B cell (primary cell): Measurements from ENCODE around the gene POLR1E. TPM values are rescaled to one million over a fixed set of nuclear protein-coding genes. Genes with fewer than 3 reads are reported as not detected.

Source experiments
- ATAC-seq: fragments of 200-7000 bp; cut with Tn5 transposase; one replicate; pipeline ENCODE4 v1.10.0; 2021; ENCODE audit warnings: low read depth, mild to moderate bottlenecking, moderate number of reproducible peaks, moderate library complexity
- CTCF ChIA-PET: fragments of 350-600 bp; sonication (Branson Sonifier 250); formaldehyde crosslinking; loops from one replicate; lab custom pipeline; 2021; ENCODE audit warnings: antibody characterized with exemption, inconsistent platforms; lab: Charles Lee
- POLR2A ChIA-PET: fragments of 350-600 bp; sonication (Branson Sonifier 250); formaldehyde crosslinking; loops from one replicate; lab custom pipeline; 2021; ENCODE audit warnings: antibody characterized with exemption; lab: Charles Lee
- DNase-seq: peaks from one replicate; pipeline ENCODE4 v3.0.0; 2013
- H2AFZ ChIP-seq: 2 replicates; pipeline ENCODE4 v1.6.1; 2012; ENCODE audit warnings: mild to moderate bottlenecking, low read depth, low read length; ENCODE audit not compliant: insufficient read depth, poor library complexity, severe bottlenecking
- H3K27ac ChIP-seq, 2 donors: 1 replicate in 1 of 2; 2 replicates in 1 of 2; pipeline ENCODE4 v1.5.1; 2012 to 2013; ENCODE audit warnings: low read length in 2 of 2, mild to moderate bottlenecking in 2 of 2, moderate library complexity in 1 of 2
- H3K27me3 ChIP-seq, 4 experiments: fragments of 200-600 bp in 1 of 4; sonication (generic) in 1 of 4; replicated peaks in 1 of 4; 1 replicate in 2 of 4; 2 replicates in 2 of 4; pipeline versions ENCODE4 v1.6.1 to v1.7.0; 2013 to 2016; ENCODE audit warnings: low read length in 3 of 4, mild to moderate bottlenecking in 2 of 4, mixed read lengths in 1 of 4, moderate library complexity in 1 of 4; ENCODE audit not compliant: insufficient read depth in 4 of 4, control insufficient read depth in 3 of 4; ENCODE audit errors: control extremely low read depth in 1 of 4
- H3K36me3 ChIP-seq, 2 experiments: replicated peaks in 1 of 2; 1 replicate in 1 of 2; 2 replicates in 1 of 2; pipeline versions ENCODE4 v1.6.1 to v1.7.1; 2013; ENCODE audit warnings: low read length in 1 of 2; ENCODE audit not compliant: insufficient read depth in 2 of 2, control insufficient read depth in 1 of 2; ENCODE audit errors: control extremely low read depth in 1 of 2, extremely low read depth in 1 of 2
- H3K4me1 ChIP-seq, 2 donors: fragments of 200-600 bp in 1 of 2; sonication (generic) in 1 of 2; 1 replicate in 1 of 2; 2 replicates in 1 of 2; pipeline versions ENCODE4 v1.5.1 to v1.6.1; 2013 to 2017; ENCODE audit warnings: low read length in 2 of 2; ENCODE audit not compliant: control insufficient read depth in 2 of 2, insufficient read depth in 2 of 2
- H3K4me2 ChIP-seq: replicated peaks from 2 replicates; pipeline ENCODE3; 2012; ENCODE audit warnings: mild to moderate bottlenecking, low read depth, low read length; ENCODE audit not compliant: poor library complexity, severe bottlenecking
- H3K4me3 ChIP-seq, 5 experiments: fragments of 200-600 bp in 1 of 5; sonication (generic) in 1 of 5; 1 replicate in 3 of 5; 2 replicates in 2 of 5; pipeline versions ENCODE4 v1.5.1 to v1.7.0; 2011 to 2016; ENCODE audit warnings: low read length in 4 of 5, mild to moderate bottlenecking in 4 of 5, low read depth in 2 of 5, control low read depth in 1 of 5, moderate library complexity in 1 of 5; ENCODE audit not compliant: insufficient read depth in 1 of 5; ENCODE audit errors: control extremely low read depth in 1 of 5, extremely low read depth in 1 of 5
- H3K79me2 ChIP-seq: fragments of 200-600 bp; sonication (generic); one replicate; pipeline ENCODE4 v1.6.0; 2016; ENCODE audit warnings: low read length; ENCODE audit not compliant: control insufficient read depth, insufficient read depth
- H3K9ac ChIP-seq: fragments of 200-600 bp; sonication (generic); 2 replicates; pipeline ENCODE4 v1.6.1; 2017; ENCODE audit warnings: mild to moderate bottlenecking, low read length, moderate library complexity
- H3K9me3 ChIP-seq, 3 donors: one replicate each; pipeline versions ENCODE4 v1.6.1 to v1.7.1; 2013; ENCODE audit warnings: low read length in 2 of 3; ENCODE audit not compliant: control insufficient read depth in 2 of 3, insufficient read depth in 1 of 3; ENCODE audit errors: control extremely low read depth in 1 of 3
- H4K20me1 ChIP-seq: 2 replicates; pipeline ENCODE4 v1.6.0; 2012; ENCODE audit warnings: mild to moderate bottlenecking, low read length; ENCODE audit not compliant: insufficient read depth, control insufficient read depth, poor library complexity, severe bottlenecking
- H3K27ac Mint-ChIP-seq: one replicate; pipeline ENCODE4 v1.8.0; 2021; ENCODE audit warnings: mixed read lengths
- H3K27me3 Mint-ChIP-seq: one replicate; pipeline ENCODE4 v1.8.0; 2021; ENCODE audit warnings: mixed read lengths
- H3K4me1 Mint-ChIP-seq: one replicate; pipeline ENCODE4 v1.8.0; 2021; ENCODE audit warnings: mixed read lengths
- H3K4me3 Mint-ChIP-seq: one replicate; pipeline ENCODE4 v1.8.0; 2021; ENCODE audit warnings: mixed read lengths
- H3K9me3 Mint-ChIP-seq: one replicate; pipeline ENCODE4 v1.8.0; 2022; ENCODE audit warnings: mixed read lengths; ENCODE audit not compliant: insufficient read depth
- EZH2 ChIP-seq: IDR thresholded peaks from 2 replicates; pipeline ENCODE4 v1.6.1; 2012; ENCODE audit warnings: borderline replicate concordance, low read depth, mild to moderate bottlenecking, moderate library complexity, low read length; ENCODE audit not compliant: insufficient read depth, poor library complexity, severe bottlenecking
- WGBS: methylation state at CpG from one replicate; pipeline ENCODE4 v1.1.5; 2013; ENCODE audit warnings: missing lambda C conversion rate; ENCODE audit not compliant: insufficient coverage; 5-methylcytosine and 5-hydroxymethylcytosine counted together
- intact Hi-C: fragments of 100-400 bp; cut with micrococcal nuclease; formaldehyde crosslinking; loops from one replicate; pipeline ENCODE4 v1.10.0; 2022
- polyA plus RNA-seq: library from polyadenylated mRNA; depleted of rRNA; stranded (reverse); fragments of >200 nt; gene quantifications from 2 replicates; pipeline ENCODE4 v1.2.3, GENCODE V29; 2012
- total RNA-seq, 2 donors: library from RNA; stranded (reverse); fragments of 120-200 nt in 1 of 2; gene quantifications; 1 replicate in 1 of 2; 2 replicates in 1 of 2; pipeline versions ENCODE4 v1.2.3 to v1.2.4, GENCODE V29; 2013 to 2022
- TF ChIP-seq, protein P1 (sequence below): fragments of 200-600 bp; IDR thresholded peaks from one replicate; pipeline ENCODE4 v1.8.0; 2022; ENCODE audit warnings: antibody characterized with exemption, mild to moderate bottlenecking

The POLR1E gene
- total and polyA plus RNA-seq, 2 donors (not counting 1 experiment from before 2014, with no cell fraction given), result 11.6 to 31.0 TPM

DNA sequence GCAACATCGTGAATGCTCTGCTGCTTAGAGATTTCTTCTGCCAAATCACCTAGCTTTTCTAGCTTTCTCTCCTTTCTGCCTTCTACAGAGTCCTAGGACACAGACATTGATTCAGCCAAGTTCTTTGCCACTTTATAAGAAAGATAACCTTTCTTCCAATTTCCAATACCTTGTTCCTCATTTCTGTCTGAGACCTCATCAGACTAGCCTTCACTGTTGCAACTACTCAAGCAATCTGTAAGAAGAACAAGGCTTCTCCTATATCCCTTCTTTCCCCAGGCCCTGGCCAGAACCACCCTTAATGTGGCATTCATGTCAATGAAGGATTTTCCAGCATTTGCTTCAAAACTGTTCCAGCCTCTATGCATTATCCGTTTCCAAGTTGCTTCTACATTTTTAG lies 66.1 kb downstream of the POLR1E start:
- 100% methylated on average over 1 of the region's 2 CpGs for WGBS
- H4K20me1 ChIP-seq, result no peaks in the 10 kb centered on the region
- no peak overlapping the region for H2AFZ ChIP-seq
- peaks cover 0 to 8% of the 10 kb centered on the region in 2 donors for H3K4me1 ChIP-seq
- H3K27me3 Mint-ChIP-seq, result no peaks in the 10 kb centered on the region
- H3K27me3 ChIP-seq, result no peaks in the 10 kb centered on the region
- H3K4me3 Mint-ChIP-seq, result no peak overlapping the region
- CTCF ChIA-PET, result interaction anchor here (0.7 kb wide), 1 partner anchor 27 kb away, joined by 6 read pairs; no protein-coding TSS in a partner anchor
- H3K79me2 ChIP-seq, result no peaks in the 10 kb centered on the region
- POLR2A ChIA-PET, result interaction anchor here (0.6 kb wide), 1 partner anchor 716 kb away, joined by 3 read pairs; no protein-coding TSS in a partner anchor
- H3K36me3 ChIP-seq, result no peaks in the 10 kb centered on the region
- no peak for ATAC-seq
- no peak overlapping the region for H3K27ac Mint-ChIP-seq
- H3K9me3 Mint-ChIP-seq, result no peaks in the 10 kb centered on the region
- H3K4me2 ChIP-seq, result no peak overlapping the region
- TF ChIP-seq EZH2, result no peak
- TF ChIP-seq, protein P1, sequence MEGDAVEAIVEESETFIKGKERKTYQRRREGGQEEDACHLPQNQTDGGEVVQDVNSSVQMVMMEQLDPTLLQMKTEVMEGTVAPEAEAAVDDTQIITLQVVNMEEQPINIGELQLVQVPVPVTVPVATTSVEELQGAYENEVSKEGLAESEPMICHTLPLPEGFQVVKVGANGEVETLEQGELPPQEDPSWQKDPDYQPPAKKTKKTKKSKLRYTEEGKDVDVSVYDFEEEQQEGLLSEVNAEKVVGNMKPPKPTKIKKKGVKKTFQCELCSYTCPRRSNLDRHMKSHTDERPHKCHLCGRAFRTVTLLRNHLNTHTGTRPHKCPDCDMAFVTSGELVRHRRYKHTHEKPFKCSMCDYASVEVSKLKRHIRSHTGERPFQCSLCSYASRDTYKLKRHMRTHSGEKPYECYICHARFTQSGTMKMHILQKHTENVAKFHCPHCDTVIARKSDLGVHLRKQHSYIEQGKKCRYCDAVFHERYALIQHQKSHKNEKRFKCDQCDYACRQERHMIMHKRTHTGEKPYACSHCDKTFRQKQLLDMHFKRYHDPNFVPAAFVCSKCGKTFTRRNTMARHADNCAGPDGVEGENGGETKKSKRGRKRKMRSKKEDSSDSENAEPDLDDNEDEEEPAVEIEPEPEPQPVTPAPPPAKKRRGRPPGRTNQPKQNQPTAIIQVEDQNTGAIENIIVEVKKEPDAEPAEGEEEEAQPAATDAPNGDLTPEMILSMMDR, result no peak
- H3K4me1 Mint-ChIP-seq, result peaks cover 34% of the 10 kb centered on the region
- H3K9me3 ChIP-seq, result peaks cover 0 to 4% (median 0%) of the 10 kb centered on the region in 3 donors
- no peak overlapping the region for H3K4me3 ChIP-seq
- no peak overlapping the region for H3K9ac ChIP-seq
- H3K27ac ChIP-seq, result no peak overlapping the region
- DNase-seq, result no peak
- intact Hi-C loops, result no loop called here

Other genes starting within 250 kb of the POLR1E start
- 121 and 122 TPM in 2 replicates for gene GRHPR, start 63.3 kb upstream of the POLR1E start, total RNA-seq
- 68.6 and 138 TPM in 2 replicates for gene GRHPR, start 63.3 kb upstream of the POLR1E start, polyA plus RNA-seq
- 25.1 and 27.6 TPM in 2 replicates for gene ZBTB5, start 20.5 kb upstream of the POLR1E start, total RNA-seq
- 12.8 and 32.3 TPM in 2 replicates for gene ZBTB5, start 20.5 kb upstream of the POLR1E start, polyA plus RNA-seq
- 67.3 and 68.0 TPM in 2 replicates for gene FBXO10, start 90.4 kb downstream of the POLR1E start, total RNA-seq
- 12.3 and 18.6 TPM in 2 replicates for gene FBXO10, start 90.4 kb downstream of the POLR1E start, polyA plus RNA-seq
- gene TOMM5, start 106.6 kb downstream of the POLR1E start, total RNA-seq, result 39.7 and 44.4 TPM in 2 replicates
- gene TOMM5, start 106.6 kb downstream of the POLR1E start, polyA plus RNA-seq, result 30.6 and 33.9 TPM in 2 replicates
- 0.05 TPM in 1 of 2 replicates, not detected in the other for gene FRMPD1, start 165.0 kb downstream of the POLR1E start, total RNA-seq
- gene FRMPD1, start 165.0 kb downstream of the POLR1E start, polyA plus RNA-seq, result not detected in 2 replicates